ENCODE data around the gene GAB1.

Gene GAB1

GRCh38 chr4:143411527-143412419, 75.1 kb downstream of the GAB1 start:
- no peak for TF ChIP-seq CTCF (IDR thresholded peaks at IDR 0.05; ENCODE audit: low read depth, low read length, missing control alignments)
- no peak overlapping the region for H3K4me3 ChIP-seq (replicated peaks; ENCODE audit: low read depth, low read length)
- no peak for DNase-seq (ENCODE audit: extremely low read depth, low read depth)

- no peak for TF ChIP-seq CTCF (IDR thresholded peaks at IDR 0.05; ENCODE audit: low read depth, low read length, missing control alignments)
- DNase-seq (ENCODE audit: extremely low read depth, low read depth): no peak
- H3K4me3 ChIP-seq (replicated peaks; ENCODE audit: low read depth, low read length): no peak overlapping the region
These were observed 75.7 kb downstream of the GAB1 start for GRCh38 chr4:143412420-143412758.

GRCh38 chr4:143417679-143418403, 81.2 kb downstream of the GAB1 start:
- H3K4me3 ChIP-seq (replicated peaks; ENCODE audit: low read depth, low read length): no peak overlapping the region
- no peak for TF ChIP-seq CTCF (IDR thresholded peaks at IDR 0.05; ENCODE audit: low read depth, low read length, missing control alignments)
- DNase-seq (ENCODE audit: extremely low read depth, low read depth): no peak

- no peak for TF ChIP-seq CTCF (IDR thresholded peaks at IDR 0.05; ENCODE audit: low read depth, low read length, missing control alignments)
- DNase-seq (ENCODE audit: extremely low read depth, low read depth): no peak
- no peak overlapping the region for H3K4me3 ChIP-seq (replicated peaks; ENCODE audit: low read depth, low read length)
These were observed 83.6 kb downstream of the GAB1 start for GRCh38 chr4:143420227-143420626.

GRCh38 chr4:143421609-143422008, 84.9 kb downstream of the GAB1 start:
- no peak overlapping the region for H3K4me3 ChIP-seq (replicated peaks; ENCODE audit: low read depth, low read length)
- DNase-seq (ENCODE audit: extremely low read depth, low read depth): no peak
- TF ChIP-seq CTCF (IDR thresholded peaks at IDR 0.05; ENCODE audit: low read depth, low read length, missing control alignments): no peak

- DNase-seq (ENCODE audit: extremely low read depth, low read depth): no peak
- TF ChIP-seq CTCF (IDR thresholded peaks at IDR 0.05; ENCODE audit: low read depth, low read length, missing control alignments): no peak
These were observed 87.6 kb downstream of the GAB1 start for GRCh38 chr4:143424276-143424675.

More at GRCh38 chr4:143424276-143424675, 87.6 kb downstream of the GAB1 start:
- no peak overlapping the region for H3K4me3 ChIP-seq (replicated peaks; ENCODE audit: low read depth, low read length)
